Peyer's patch (tissue), 4 donors: ENCODE data around the gene TAGLN2.

ENCODE experiments used
- POLR2A ChIP-seq, 2 donors: fragments of 450-650 bp; IDR thresholded peaks; one replicate each; pipeline ENCODE4 v1.5.1; 2017; ENCODE audit warnings: antibody characterized with exemption in 2 of 2, mild to moderate bottlenecking in 2 of 2, moderate library complexity in 2 of 2
- TF ChIP-seq, protein P1 (sequence below), 6 experiments: fragments of 450-650 bp in 4 of 6; fragments of 200-600 bp in 2 of 6; sonication (generic) in 1 of 6; IDR thresholded peaks; one replicate each; pipeline ENCODE4 v1.5.1; 2017 to 2019; ENCODE audit warnings: antibody characterized with exemption in 6 of 6, mild to moderate bottlenecking in 3 of 6, moderate library complexity in 1 of 6

DNA sequence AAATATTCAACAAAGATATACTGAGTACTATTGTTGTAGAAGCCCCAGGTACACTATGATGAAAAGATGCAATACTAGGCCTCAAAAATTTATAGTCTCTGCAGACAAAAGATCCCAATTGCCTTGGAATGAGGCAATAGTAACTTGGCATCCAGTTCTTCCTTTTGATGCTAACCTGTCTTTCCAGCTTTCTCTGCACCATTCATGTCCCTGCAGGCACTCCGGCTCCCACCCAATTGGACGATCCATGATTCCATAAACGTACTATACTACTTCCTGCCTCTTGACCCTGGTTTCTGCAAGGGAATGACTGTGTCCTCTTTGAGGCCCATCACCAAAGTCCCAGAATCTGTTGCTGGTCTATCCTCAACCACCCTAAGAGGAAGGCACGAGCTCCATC, 8.0 kb upstream of the TAGLN2 start:
- TF ChIP-seq, protein P1, sequence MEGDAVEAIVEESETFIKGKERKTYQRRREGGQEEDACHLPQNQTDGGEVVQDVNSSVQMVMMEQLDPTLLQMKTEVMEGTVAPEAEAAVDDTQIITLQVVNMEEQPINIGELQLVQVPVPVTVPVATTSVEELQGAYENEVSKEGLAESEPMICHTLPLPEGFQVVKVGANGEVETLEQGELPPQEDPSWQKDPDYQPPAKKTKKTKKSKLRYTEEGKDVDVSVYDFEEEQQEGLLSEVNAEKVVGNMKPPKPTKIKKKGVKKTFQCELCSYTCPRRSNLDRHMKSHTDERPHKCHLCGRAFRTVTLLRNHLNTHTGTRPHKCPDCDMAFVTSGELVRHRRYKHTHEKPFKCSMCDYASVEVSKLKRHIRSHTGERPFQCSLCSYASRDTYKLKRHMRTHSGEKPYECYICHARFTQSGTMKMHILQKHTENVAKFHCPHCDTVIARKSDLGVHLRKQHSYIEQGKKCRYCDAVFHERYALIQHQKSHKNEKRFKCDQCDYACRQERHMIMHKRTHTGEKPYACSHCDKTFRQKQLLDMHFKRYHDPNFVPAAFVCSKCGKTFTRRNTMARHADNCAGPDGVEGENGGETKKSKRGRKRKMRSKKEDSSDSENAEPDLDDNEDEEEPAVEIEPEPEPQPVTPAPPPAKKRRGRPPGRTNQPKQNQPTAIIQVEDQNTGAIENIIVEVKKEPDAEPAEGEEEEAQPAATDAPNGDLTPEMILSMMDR (IDR thresholded peaks at IDR 0.05): no peak
- no peak for TF ChIP-seq POLR2A (IDR thresholded peaks at IDR 0.05)
